NCI-H2029 treated with DMSO at 0.1 percent for 48 hours (cell line): ENCODE data around the gene RNF212B.

Source experiments
- DNase-seq: peaks from one replicate; lab custom pipeline; 2025; lab: John Stamatoyannopoulos, UW

RNF212B gene

GRCh38 chr14:23321572-23322547, 84.1 kb downstream of the RNF212B start:
- DNase-seq = peak; percentile 97
